ENCODE measurements around the gene RABGAP1L.

Gene RABGAP1L

DNA sequence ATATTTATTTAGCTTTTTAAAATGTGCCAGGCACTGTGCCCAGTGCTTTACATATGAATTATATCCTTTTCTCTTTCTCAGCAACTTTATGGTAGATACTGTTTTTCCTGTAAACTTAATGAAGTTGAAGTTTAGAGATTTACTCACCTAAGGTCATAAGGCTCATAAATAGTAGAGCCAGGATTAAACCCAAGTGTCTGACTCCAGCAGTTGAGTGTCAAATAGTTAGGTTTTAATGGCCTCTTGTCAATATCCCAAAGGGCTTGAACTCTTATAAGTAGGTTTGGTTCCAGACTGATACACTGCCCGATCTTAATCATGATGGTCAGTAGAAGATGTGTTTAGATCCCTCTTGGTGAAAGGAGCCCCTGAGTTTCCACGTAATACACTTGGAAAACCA is 37.8 kb downstream of the RABGAP1L start:
- no peak for DNase-seq

DNA sequence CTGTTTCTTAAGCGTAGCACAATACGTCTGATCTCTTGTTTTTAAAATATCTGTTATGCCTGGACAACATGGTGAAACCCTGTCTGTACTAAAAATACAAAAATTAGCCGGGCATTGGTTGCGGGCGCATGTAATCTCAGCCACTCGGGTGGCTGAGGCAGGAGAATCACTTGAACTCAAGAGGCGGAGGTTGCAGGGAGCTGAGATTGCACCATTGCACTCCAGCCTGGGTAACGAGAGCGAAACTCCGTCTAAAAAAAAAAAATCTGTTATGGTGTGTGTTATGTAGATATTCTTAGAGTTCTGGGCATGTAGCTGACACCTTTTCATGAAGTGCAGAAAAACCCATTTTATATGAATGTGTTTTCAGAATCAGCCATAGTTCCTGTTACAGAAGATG is 38.2 kb downstream of the RABGAP1L start:
- DNase-seq = no peak

DNA sequence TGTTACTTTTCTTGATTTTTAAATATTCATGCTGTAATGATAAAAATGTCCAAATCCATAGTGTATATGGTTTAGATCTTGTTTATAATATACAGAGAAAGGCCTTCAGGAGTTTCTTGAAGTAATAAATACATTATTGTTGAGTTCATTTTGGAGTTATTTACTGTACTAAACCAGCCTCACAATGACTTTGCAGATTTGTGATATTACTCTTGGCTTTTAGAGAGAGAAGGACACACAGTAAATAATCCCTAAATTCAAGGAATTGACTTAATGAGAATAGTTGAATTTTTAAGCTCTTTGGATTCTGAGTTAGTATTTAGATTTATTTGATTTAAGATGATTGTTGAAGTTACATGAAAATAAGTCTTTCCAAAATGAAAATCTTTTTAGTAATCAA is 38.9 kb downstream of the RABGAP1L start:
- no peak for DNase-seq

- DNase-seq = no peak
Measured at GRCh38 chr1:174200746-174201145, 41.4 kb downstream of the RABGAP1L start.

DNA sequence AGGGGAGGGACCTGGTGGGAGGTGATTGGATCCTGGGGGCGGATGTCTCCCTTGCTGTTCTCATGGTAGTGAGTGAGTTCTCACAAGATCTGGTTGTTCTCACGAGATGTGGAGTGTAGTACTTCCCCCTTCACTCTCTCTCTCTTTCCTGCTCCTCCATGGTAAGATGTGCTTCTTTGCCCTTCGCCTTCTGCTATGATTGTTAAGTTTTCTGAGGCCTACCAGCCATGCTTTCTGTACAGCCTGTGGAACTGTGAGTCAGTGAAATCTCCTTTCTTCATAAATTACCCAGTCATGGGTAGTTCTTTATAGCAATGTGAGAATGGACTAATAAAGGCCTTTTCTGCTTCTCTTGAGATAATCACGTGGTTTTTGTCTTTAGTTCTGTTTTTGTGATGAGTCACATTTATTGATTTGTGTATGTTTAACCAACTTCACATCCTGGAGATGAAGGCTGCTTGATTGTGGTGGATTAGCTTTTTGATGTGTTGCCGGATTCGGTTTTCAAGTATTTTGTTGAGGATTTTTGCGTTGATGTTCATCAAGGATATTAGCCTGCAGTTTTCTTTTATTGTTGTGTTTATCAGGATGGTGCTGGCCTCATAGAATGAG is 45.5 kb downstream of the RABGAP1L start:
- DNase-seq = no peak

- DNase-seq = no peak
Measured at GRCh38 chr1:174206148-174206836, 47.0 kb downstream of the RABGAP1L start.

GRCh38 chr1:174209347-174210187 is 50.2 kb downstream of the RABGAP1L start:
- DNase-seq = no peak

DNA sequence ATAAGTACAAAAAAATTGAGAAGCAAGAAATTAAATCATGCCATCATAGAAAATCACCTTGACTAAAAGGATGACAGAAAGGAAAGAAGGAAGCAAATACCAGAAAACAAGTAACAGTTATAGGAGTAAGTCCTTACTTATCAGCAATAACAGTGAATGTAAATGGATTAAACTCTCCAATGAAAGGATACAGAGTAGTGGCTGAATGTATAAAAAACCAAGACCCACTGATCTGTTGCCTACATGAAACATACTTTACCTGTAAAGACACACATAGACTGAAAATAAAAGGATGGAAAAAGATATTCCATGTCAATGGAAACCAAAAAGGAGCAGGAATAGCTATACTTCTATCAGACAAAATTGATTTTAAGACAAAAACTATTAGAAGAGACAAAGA is 52.2 kb downstream of the RABGAP1L start:
- no peak for DNase-seq

- DNase-seq = no peak
Measured at GRCh38 chr1:174215766-174216165, 56.4 kb downstream of the RABGAP1L start.

DNA sequence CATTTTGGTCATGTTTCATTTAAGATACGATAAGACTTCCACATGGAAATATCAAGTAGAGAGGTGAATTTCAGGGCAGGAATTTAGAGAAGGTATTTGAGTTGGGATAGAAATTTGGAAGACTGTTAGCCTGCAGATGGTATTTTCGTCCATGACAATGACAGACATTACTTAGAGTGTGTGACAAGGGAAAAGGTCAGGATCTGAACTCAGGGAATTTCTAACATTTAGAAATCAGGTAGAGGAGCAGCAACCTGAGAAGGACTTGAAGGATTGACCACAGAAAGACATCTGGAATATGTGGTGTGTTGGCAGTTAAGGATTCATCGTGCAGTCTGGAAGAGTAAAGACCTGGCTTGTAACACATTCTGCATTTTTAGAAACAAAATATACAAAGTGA is 57.9 kb downstream of the RABGAP1L start:
- no peak for DNase-seq

DNA sequence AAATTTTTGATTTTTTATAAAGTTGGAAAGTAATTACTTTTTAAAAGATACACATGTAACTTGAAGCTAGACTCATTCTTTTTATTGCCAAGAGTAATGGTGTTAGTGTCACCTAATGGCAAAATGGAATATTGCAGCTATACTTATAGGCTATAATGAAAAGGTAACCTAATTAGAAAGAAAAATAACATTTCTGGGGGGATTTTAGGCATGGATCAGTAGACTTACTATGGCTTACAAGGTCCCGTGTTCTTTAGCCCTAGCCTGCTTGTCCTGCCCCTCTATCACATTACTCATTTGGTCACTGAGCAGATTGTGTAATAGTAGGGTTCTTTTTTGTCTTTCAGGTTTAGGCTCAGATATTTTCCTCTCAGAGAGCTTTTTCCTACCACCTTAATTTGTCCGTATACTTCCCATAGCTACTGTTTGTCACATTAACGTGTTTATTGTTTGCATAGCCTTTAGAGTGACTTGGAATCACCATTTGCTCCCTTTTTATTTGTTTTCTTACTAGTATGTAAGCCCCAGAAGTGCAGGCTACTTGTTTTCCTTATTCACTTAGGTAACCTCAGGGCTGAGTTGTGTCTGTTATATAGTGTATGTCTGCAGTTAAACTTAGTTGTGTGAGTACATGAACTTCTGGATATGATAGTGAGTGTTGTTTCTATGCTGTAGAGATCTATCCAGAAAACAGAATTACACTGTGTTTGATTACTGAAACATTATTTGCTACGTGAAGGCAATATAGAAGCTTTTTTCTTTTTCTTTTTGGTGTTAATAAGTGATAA is 58.7 kb downstream of the RABGAP1L start:
- no peak for DNase-seq

GRCh38 chr1:174218983-174219382 is 59.7 kb downstream of the RABGAP1L start:
- DNase-seq = no peak

- no peak for DNase-seq
Measured at GRCh38 chr1:174219606-174220370, 60.5 kb downstream of the RABGAP1L start.

DNA sequence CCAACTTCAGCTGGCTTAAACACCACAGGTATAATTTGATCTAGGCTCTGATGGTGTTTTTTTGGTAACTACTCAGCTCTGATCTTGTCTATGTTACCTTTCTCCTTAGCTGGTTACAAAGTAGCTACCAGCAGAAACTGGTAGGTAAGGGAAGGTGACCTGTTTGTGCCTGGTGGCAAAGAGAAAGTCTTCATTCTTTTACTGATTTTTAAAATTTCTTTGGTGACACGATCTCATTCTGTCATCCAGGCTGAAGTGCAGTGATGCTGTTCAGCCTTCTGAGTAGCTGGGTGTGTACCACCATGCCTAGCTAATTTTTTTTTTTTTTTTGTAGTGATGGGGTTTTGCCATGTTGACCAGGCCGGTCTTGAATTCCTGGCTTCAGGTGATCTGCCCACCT is 62.4 kb downstream of the RABGAP1L start:
- DNase-seq = no peak

GRCh38 chr1:174222166-174222949 is 63.0 kb downstream of the RABGAP1L start:
- no peak for DNase-seq

GRCh38 chr1:174224641-174225040 is 65.3 kb downstream of the RABGAP1L start:
- DNase-seq = no peak

- DNase-seq = no peak
Measured at GRCh38 chr1:174225499-174226204, 66.3 kb downstream of the RABGAP1L start.

- DNase-seq = no peak
Measured at GRCh38 chr1:174230399-174230798, 71.1 kb downstream of the RABGAP1L start.

DNA sequence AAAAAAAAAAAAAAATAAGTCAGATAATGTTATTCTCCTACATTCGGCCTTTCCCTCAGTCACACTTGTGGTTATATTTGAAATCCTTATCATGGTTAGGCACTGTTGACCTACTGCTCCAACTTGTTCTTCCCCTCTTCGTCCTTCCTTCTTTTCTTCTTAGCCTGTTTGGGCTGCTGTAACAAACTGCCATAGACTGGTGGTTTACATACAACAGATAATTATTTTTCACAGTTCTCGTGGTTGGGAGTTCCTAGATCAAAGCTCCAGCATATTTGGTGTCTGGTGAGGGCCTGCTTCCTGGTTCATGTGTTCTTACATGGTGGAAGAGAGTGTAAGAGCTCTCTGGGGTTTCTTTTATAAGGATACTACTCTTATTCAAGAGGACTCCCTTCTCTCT is 73.4 kb downstream of the RABGAP1L start:
- DNase-seq = no peak
